Measurements from ENCODE around the gene MYH9.

MYH9 gene

GRCh38 chr22:36349726-36350125, 38.0 kb downstream of the MYH9 start:
- H3K27me3 ChIP-seq (ENCODE audit: control insufficient read depth in 1 of 2, insufficient read depth in 2 of 2, low read length in 2 of 2), result no peaks in the 10 kb centered on the region
- no peak overlapping the region for H3K4me3 ChIP-seq (ENCODE audit: low read depth in 1 of 2, low read length in 2 of 2)
- no peak overlapping the region for H3K27ac ChIP-seq (ENCODE audit: low read depth, low read length)
- no peaks in the 10 kb centered on the region for H3K9me3 ChIP-seq (ENCODE audit: control insufficient read depth in 1 of 2, low read length in 2 of 2)
- no peak overlapping the region for H3K9ac ChIP-seq (ENCODE audit: low read depth in 1 of 2, low read length in 2 of 2)
- peaks cover 29 to 41% of the 10 kb centered on the region in 2 donors for H3K4me1 ChIP-seq (ENCODE audit: control insufficient read depth in 1 of 2, insufficient read depth in 2 of 2, low read length in 2 of 2)
- H3K36me3 ChIP-seq (ENCODE audit: control insufficient read depth in 1 of 2, insufficient read depth in 2 of 2, low read length in 2 of 2), result peaks cover 15 to 32% of the 10 kb centered on the region in 2 donors

- Histone ChIP-seq H3K9ac (ENCODE audit: low read depth in 1 of 2, low read length in 2 of 2) (no peak overlapping the region), H3K4me3 (ENCODE audit: low read depth in 1 of 2, low read length in 2 of 2) (no peak overlapping the region), H3K27ac (ENCODE audit: low read depth, low read length) (no peak overlapping the region)
Observed at GRCh38 chr22:36348760-36349159, 39.0 kb downstream of the MYH9 start.

GRCh38 chr22:36347094-36347493, 40.7 kb downstream of the MYH9 start:
- H3K27ac ChIP-seq (ENCODE audit: low read depth, low read length), result no peak overlapping the region
- peaks cover 27 to 30% of the 10 kb centered on the region in 2 donors for H3K4me1 ChIP-seq (ENCODE audit: control insufficient read depth in 1 of 2, insufficient read depth in 2 of 2, low read length in 2 of 2)
- H3K36me3 ChIP-seq (ENCODE audit: control insufficient read depth in 1 of 2, insufficient read depth in 2 of 2, low read length in 2 of 2), result peaks cover 21 to 56% of the 10 kb centered on the region in 2 donors
- H3K9ac ChIP-seq (ENCODE audit: low read depth in 1 of 2, low read length in 2 of 2), result no peak overlapping the region
- no peaks in the 10 kb centered on the region for H3K27me3 ChIP-seq (ENCODE audit: control insufficient read depth in 1 of 2, insufficient read depth in 2 of 2, low read length in 2 of 2)
- H3K4me3 ChIP-seq (ENCODE audit: low read depth in 1 of 2, low read length in 2 of 2), result no peak overlapping the region
- H3K9me3 ChIP-seq (ENCODE audit: control insufficient read depth in 1 of 2, low read length in 2 of 2), result no peaks in the 10 kb centered on the region

More at GRCh38 chr22:36348760-36349159, 39.0 kb downstream of the MYH9 start:
- peaks cover 35 to 38% of the 10 kb centered on the region in 2 donors for H3K4me1 ChIP-seq (ENCODE audit: control insufficient read depth in 1 of 2, insufficient read depth in 2 of 2, low read length in 2 of 2)
- H3K36me3 ChIP-seq (ENCODE audit: control insufficient read depth in 1 of 2, insufficient read depth in 2 of 2, low read length in 2 of 2), result peaks cover 19 to 42% of the 10 kb centered on the region in 2 donors
- no peaks in the 10 kb centered on the region for H3K27me3 ChIP-seq (ENCODE audit: control insufficient read depth in 1 of 2, insufficient read depth in 2 of 2, low read length in 2 of 2)
- no peaks in the 10 kb centered on the region for H3K9me3 ChIP-seq (ENCODE audit: control insufficient read depth in 1 of 2, low read length in 2 of 2)

GRCh38 chr22:36344106-36344827, 43.5 kb downstream of the MYH9 start:
- Histone ChIP-seq H3K4me1 (ENCODE audit: control insufficient read depth in 1 of 2, insufficient read depth in 2 of 2, low read length in 2 of 2) (peaks cover 12 to 19% of the 10 kb centered on the region in 2 donors), H3K36me3 (ENCODE audit: control insufficient read depth in 1 of 2, insufficient read depth in 2 of 2, low read length in 2 of 2) (peaks cover 42 to 81% of the 10 kb centered on the region in 2 donors), H3K9me3 (ENCODE audit: control insufficient read depth in 1 of 2, low read length in 2 of 2) (no peaks in the 10 kb centered on the region), H3K27ac (ENCODE audit: low read depth, low read length) (no peak overlapping the region), H3K4me3 (ENCODE audit: low read depth in 1 of 2, low read length in 2 of 2) (no peak overlapping the region), H3K27me3 (ENCODE audit: control insufficient read depth in 1 of 2, insufficient read depth in 2 of 2, low read length in 2 of 2) (no peaks in the 10 kb centered on the region), H3K9ac (ENCODE audit: low read depth in 1 of 2, low read length in 2 of 2) (no peak overlapping the region)

- H3K36me3 ChIP-seq (ENCODE audit: control insufficient read depth in 1 of 2, insufficient read depth in 2 of 2, low read length in 2 of 2), result peaks cover 44 to 81% of the 10 kb centered on the region in 2 donors
- H3K4me1 ChIP-seq (ENCODE audit: control insufficient read depth in 1 of 2, insufficient read depth in 2 of 2, low read length in 2 of 2), result peaks cover 12 to 25% of the 10 kb centered on the region in 2 donors
- H3K27me3 ChIP-seq (ENCODE audit: control insufficient read depth in 1 of 2, insufficient read depth in 2 of 2, low read length in 2 of 2), result no peaks in the 10 kb centered on the region
- H3K27ac ChIP-seq (ENCODE audit: low read depth, low read length), result peak overlapping the region; percentile 22
- no peaks in the 10 kb centered on the region for H3K9me3 ChIP-seq (ENCODE audit: control insufficient read depth in 1 of 2, low read length in 2 of 2)
- no peak overlapping the region for H3K9ac ChIP-seq (ENCODE audit: low read depth in 1 of 2, low read length in 2 of 2)
- no peak overlapping the region for H3K4me3 ChIP-seq (ENCODE audit: low read depth in 1 of 2, low read length in 2 of 2)
Observed at GRCh38 chr22:36343720-36344105, 44.1 kb downstream of the MYH9 start.

GRCh38 chr22:36343070-36343719, 44.6 kb downstream of the MYH9 start:
- Histone ChIP-seq H3K9ac (ENCODE audit: low read depth in 1 of 2, low read length in 2 of 2) (no peak overlapping the region), H3K4me3 (ENCODE audit: low read depth in 1 of 2, low read length in 2 of 2) (no peak overlapping the region), H3K9me3 (ENCODE audit: control insufficient read depth in 1 of 2, low read length in 2 of 2) (no peaks in the 10 kb centered on the region), H3K36me3 (ENCODE audit: control insufficient read depth in 1 of 2, insufficient read depth in 2 of 2, low read length in 2 of 2) (peaks cover 43 to 82% of the 10 kb centered on the region in 2 donors), H3K27me3 (ENCODE audit: control insufficient read depth in 1 of 2, insufficient read depth in 2 of 2, low read length in 2 of 2) (no peaks in the 10 kb centered on the region), H3K4me1 (ENCODE audit: control insufficient read depth in 1 of 2, insufficient read depth in 2 of 2, low read length in 2 of 2) (peaks cover 12 to 25% of the 10 kb centered on the region in 2 donors), H3K27ac (ENCODE audit: low read depth, low read length) (no peak overlapping the region)

- no peaks in the 10 kb centered on the region for H3K9me3 ChIP-seq (ENCODE audit: control insufficient read depth in 1 of 2, low read length in 2 of 2)
- no peak overlapping the region for H3K9ac ChIP-seq (ENCODE audit: low read depth in 1 of 2, low read length in 2 of 2)
- no peak overlapping the region for H3K27ac ChIP-seq (ENCODE audit: low read depth, low read length)
- H3K4me3 ChIP-seq (ENCODE audit: low read depth in 1 of 2, low read length in 2 of 2), result no peak overlapping the region
- H3K36me3 ChIP-seq (ENCODE audit: control insufficient read depth in 1 of 2, insufficient read depth in 2 of 2, low read length in 2 of 2), result peaks cover 51 to 82% of the 10 kb centered on the region in 2 donors
- peaks cover 20 to 37% of the 10 kb centered on the region in 2 donors for H3K4me1 ChIP-seq (ENCODE audit: control insufficient read depth in 1 of 2, insufficient read depth in 2 of 2, low read length in 2 of 2)
- no peaks in the 10 kb centered on the region for H3K27me3 ChIP-seq (ENCODE audit: control insufficient read depth in 1 of 2, insufficient read depth in 2 of 2, low read length in 2 of 2)
Observed at GRCh38 chr22:36341640-36342041, 46.1 kb downstream of the MYH9 start.

GRCh38 chr22:36340621-36341020, 47.1 kb downstream of the MYH9 start:
- no peak overlapping the region for H3K4me3 ChIP-seq (ENCODE audit: low read depth in 1 of 2, low read length in 2 of 2)
- H3K4me1 ChIP-seq (ENCODE audit: control insufficient read depth in 1 of 2, insufficient read depth in 2 of 2, low read length in 2 of 2), result peaks cover 30 to 40% of the 10 kb centered on the region in 2 donors
- H3K36me3 ChIP-seq (ENCODE audit: control insufficient read depth in 1 of 2, insufficient read depth in 2 of 2, low read length in 2 of 2), result peaks cover 59 to 85% of the 10 kb centered on the region in 2 donors
- H3K27me3 ChIP-seq (ENCODE audit: control insufficient read depth in 1 of 2, insufficient read depth in 2 of 2, low read length in 2 of 2), result no peaks in the 10 kb centered on the region
- H3K9ac ChIP-seq (ENCODE audit: low read depth in 1 of 2, low read length in 2 of 2), result no peak overlapping the region
- H3K27ac ChIP-seq (ENCODE audit: low read depth, low read length), result peak overlapping the region; percentile 11
- H3K9me3 ChIP-seq (ENCODE audit: control insufficient read depth in 1 of 2, low read length in 2 of 2), result no peaks in the 10 kb centered on the region

GRCh38 chr22:36339171-36340065, 48.3 kb downstream of the MYH9 start:
- Histone ChIP-seq H3K27me3 (ENCODE audit: control insufficient read depth in 1 of 2, insufficient read depth in 2 of 2, low read length in 2 of 2) (no peaks in the 10 kb centered on the region), H3K4me1 (ENCODE audit: control insufficient read depth in 1 of 2, insufficient read depth in 2 of 2, low read length in 2 of 2) (peaks cover 42 to 52% of the 10 kb centered on the region in 2 donors), H3K36me3 (ENCODE audit: control insufficient read depth in 1 of 2, insufficient read depth in 2 of 2, low read length in 2 of 2) (peaks cover 61 to 88% of the 10 kb centered on the region in 2 donors), H3K9me3 (ENCODE audit: control insufficient read depth in 1 of 2, low read length in 2 of 2) (no peaks in the 10 kb centered on the region), H3K4me3 (ENCODE audit: low read depth in 1 of 2, low read length in 2 of 2) (no peak overlapping the region), H3K27ac (ENCODE audit: low read depth, low read length) (no peak overlapping the region), H3K9ac (ENCODE audit: low read depth in 1 of 2, low read length in 2 of 2) (no peak overlapping the region)

Data from duodenal mucosa (tissue), 2 donors.